ENCODE data around the gene RAB6B. TPM values are rescaled to one million over a fixed set of nuclear protein-coding genes. Genes with fewer than 3 reads are reported as not detected.

RAB6B gene
- polyA plus RNA-seq, 1 donor from 2014 or later, result 57.5 TPM

DNA sequence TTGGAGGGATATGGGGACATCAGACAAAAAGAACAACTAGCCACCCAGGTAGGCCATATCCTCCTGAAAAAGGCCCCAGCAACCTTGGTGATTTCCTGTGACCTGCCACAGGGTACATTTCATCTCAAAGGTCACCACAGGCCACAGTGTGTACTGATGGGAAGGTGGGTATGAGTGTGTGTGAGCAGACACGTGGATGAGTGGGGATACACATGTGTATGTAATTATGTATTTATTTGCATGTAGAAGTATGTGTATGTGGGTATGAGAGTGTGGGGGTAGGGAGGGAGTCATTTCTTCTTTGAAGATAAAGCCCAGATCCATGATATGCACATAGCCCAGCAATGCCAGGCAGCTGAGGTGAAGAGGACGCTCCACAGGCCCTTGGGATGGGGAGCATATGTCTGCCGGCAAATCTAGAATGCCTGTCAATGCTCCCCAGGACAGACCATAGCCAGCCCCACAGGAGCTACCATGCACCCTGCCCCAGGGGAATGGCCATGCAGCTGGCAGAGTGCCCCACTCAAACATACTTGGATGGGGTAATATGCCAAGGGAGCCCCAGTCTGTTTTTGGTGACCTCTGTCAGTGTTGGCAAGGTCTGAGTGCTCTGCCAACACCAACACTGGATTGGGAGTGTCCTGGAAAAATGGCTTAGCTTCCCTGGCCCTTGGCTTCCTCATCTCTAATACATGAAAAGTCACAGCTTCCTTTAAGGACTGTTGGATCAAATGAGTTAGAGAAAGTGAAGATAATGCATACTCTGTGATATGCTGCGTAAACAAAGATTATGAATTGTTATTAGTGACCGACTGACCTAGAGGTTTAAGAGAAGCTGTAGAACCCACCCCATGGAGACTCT lies 42.4 kb downstream of the RAB6B start:
- no peaks in the 10 kb centered on the region for H3K9me3 ChIP-seq (ENCODE audit: low read length)
- H4K20me1 ChIP-seq (ENCODE audit: insufficient read depth), result no peaks in the 10 kb centered on the region
- H3K79me2 ChIP-seq (replicated peaks; ENCODE audit: insufficient read depth, low read length), result no peaks in the 10 kb centered on the region
- no peak overlapping the region for H2AFZ ChIP-seq (ENCODE audit: low read depth, low read length)
- no peak for TF ChIP-seq SMC3 (conservative IDR thresholded peaks at IDR 0.05; ENCODE audit: poor library complexity)
- TF ChIP-seq RAD21 (conservative IDR thresholded peaks at IDR 0.05), result no peak
- no peak for TF ChIP-seq TAF1 (IDR thresholded peaks at IDR 0.05; ENCODE audit: low read depth)
- TF ChIP-seq EP300 (conservative IDR thresholded peaks at IDR 0.05; ENCODE audit: poor library complexity, severe bottlenecking), result no peak
- TF ChIP-seq POLR2AphosphoS5 (IDR thresholded peaks at IDR 0.05), result no peak
- TF ChIP-seq, protein P1, sequence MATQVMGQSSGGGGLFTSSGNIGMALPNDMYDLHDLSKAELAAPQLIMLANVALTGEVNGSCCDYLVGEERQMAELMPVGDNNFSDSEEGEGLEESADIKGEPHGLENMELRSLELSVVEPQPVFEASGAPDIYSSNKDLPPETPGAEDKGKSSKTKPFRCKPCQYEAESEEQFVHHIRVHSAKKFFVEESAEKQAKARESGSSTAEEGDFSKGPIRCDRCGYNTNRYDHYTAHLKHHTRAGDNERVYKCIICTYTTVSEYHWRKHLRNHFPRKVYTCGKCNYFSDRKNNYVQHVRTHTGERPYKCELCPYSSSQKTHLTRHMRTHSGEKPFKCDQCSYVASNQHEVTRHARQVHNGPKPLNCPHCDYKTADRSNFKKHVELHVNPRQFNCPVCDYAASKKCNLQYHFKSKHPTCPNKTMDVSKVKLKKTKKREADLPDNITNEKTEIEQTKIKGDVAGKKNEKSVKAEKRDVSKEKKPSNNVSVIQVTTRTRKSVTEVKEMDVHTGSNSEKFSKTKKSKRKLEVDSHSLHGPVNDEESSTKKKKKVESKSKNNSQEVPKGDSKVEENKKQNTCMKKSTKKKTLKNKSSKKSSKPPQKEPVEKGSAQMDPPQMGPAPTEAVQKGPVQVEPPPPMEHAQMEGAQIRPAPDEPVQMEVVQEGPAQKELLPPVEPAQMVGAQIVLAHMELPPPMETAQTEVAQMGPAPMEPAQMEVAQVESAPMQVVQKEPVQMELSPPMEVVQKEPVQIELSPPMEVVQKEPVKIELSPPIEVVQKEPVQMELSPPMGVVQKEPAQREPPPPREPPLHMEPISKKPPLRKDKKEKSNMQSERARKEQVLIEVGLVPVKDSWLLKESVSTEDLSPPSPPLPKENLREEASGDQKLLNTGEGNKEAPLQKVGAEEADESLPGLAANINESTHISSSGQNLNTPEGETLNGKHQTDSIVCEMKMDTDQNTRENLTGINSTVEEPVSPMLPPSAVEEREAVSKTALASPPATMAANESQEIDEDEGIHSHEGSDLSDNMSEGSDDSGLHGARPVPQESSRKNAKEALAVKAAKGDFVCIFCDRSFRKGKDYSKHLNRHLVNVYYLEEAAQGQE (IDR thresholded peaks at IDR 0.05; ENCODE audit: borderline replicate concordance), result no peak
- TF ChIP-seq, protein P2, sequence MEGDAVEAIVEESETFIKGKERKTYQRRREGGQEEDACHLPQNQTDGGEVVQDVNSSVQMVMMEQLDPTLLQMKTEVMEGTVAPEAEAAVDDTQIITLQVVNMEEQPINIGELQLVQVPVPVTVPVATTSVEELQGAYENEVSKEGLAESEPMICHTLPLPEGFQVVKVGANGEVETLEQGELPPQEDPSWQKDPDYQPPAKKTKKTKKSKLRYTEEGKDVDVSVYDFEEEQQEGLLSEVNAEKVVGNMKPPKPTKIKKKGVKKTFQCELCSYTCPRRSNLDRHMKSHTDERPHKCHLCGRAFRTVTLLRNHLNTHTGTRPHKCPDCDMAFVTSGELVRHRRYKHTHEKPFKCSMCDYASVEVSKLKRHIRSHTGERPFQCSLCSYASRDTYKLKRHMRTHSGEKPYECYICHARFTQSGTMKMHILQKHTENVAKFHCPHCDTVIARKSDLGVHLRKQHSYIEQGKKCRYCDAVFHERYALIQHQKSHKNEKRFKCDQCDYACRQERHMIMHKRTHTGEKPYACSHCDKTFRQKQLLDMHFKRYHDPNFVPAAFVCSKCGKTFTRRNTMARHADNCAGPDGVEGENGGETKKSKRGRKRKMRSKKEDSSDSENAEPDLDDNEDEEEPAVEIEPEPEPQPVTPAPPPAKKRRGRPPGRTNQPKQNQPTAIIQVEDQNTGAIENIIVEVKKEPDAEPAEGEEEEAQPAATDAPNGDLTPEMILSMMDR (IDR thresholded peaks at IDR 0.05; ENCODE audit: poor library complexity, severe bottlenecking), result no peak
- TF ChIP-seq MXI1 (conservative IDR thresholded peaks at IDR 0.05; ENCODE audit: poor library complexity, severe bottlenecking), result no peak
- TF ChIP-seq EZH2 (IDR thresholded peaks at IDR 0.05; ENCODE audit: borderline replicate concordance, insufficient read depth, low read length, poor library complexity, severe bottlenecking), result no peak
- H3K9ac ChIP-seq (ENCODE audit: low read length), result no peak overlapping the region
- no peaks in the 10 kb centered on the region for H3K36me3 ChIP-seq (ENCODE audit: insufficient read depth, low read length)
- H3K27ac ChIP-seq (ENCODE audit: low read length), result no peak overlapping the region
- H3K4me3 ChIP-seq (ENCODE audit: low read length), result no peak overlapping the region
- no peaks in the 10 kb centered on the region for H3K27me3 ChIP-seq (ENCODE audit: insufficient read depth, low read depth, low read length)
- H3K9me2 ChIP-seq (ENCODE audit: insufficient read depth, low read length), result no peaks in the 10 kb centered on the region
- no peaks in the 10 kb centered on the region for H3F3A ChIP-seq (ENCODE audit: insufficient read depth, low read length, poor library complexity, severe bottlenecking)
- no peak overlapping the region for H3K4me2 ChIP-seq (ENCODE audit: low read length)

DNA sequence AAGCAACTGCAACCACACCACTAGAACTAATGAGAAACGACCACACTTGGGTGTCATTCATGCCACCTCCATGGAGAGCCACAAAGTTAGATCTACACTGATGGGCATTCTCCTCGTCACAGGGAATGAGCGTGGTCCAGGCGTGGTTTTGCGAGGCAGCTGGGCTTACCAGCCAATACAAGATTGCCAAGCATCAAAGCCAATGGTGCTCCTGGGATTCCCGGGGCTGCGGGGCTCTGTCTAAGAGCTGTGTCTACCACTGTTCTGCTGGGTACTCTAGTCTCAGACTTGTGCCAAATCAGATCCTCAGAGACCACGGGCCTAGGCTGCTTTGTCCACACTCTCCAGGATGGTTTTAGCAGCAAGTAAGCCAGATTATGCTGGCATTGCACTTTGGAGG lies 43.8 kb downstream of the RAB6B start:
- Histone ChIP-seq H3K27ac (ENCODE audit: low read length) (no peak overlapping the region), H3K36me3 (ENCODE audit: insufficient read depth, low read length) (no peaks in the 10 kb centered on the region), H2AFZ (ENCODE audit: low read depth, low read length) (no peak overlapping the region), H3K4me2 (ENCODE audit: low read length) (no peak overlapping the region), H3K79me2 (replicated peaks; ENCODE audit: insufficient read depth, low read length) (no peaks in the 10 kb centered on the region), H3K4me3 (ENCODE audit: low read length) (no peak overlapping the region), H3F3A (ENCODE audit: insufficient read depth, low read length, poor library complexity, severe bottlenecking) (no peaks in the 10 kb centered on the region), H3K9me3 (ENCODE audit: low read length) (no peaks in the 10 kb centered on the region), H3K9me2 (ENCODE audit: insufficient read depth, low read length) (no peaks in the 10 kb centered on the region), H4K20me1 (ENCODE audit: insufficient read depth) (no peaks in the 10 kb centered on the region), H3K9ac (ENCODE audit: low read length) (no peak overlapping the region), H3K27me3 (ENCODE audit: insufficient read depth, low read depth, low read length) (no peaks in the 10 kb centered on the region)
- TF ChIP-seq, protein P1 (IDR thresholded peaks at IDR 0.05; ENCODE audit: borderline replicate concordance), result no peak
- no peak for TF ChIP-seq RAD21 (conservative IDR thresholded peaks at IDR 0.05)
